Gastroesophageal sphincter (tissue), 4 donors: ENCODE results near the gene SNX33. TPM values are rescaled to one million over a fixed set of nuclear protein-coding genes. Genes with fewer than 3 reads are reported as not detected.
"Not testable (repeated sequence)": the region's sequence is repeated elsewhere in the genome, so short reads cannot be mapped to it uniquely, and the experiment has no call there.

Experiments used
- ATAC-seq: fragments of 150-250 bp; one replicate; pipeline ENCODE4 v1.9.1; 2016; ENCODE audit warnings: mild to moderate bottlenecking, moderate library complexity
- H3K27ac ChIP-seq, 4 donors: fragments of 200-600 bp; sonication (generic) in 3 of 4; 1 replicate in 3 of 4; 2 replicates in 1 of 4; pipeline ENCODE4 v1.5.1; 2016 to 2019
- H3K27me3 ChIP-seq: fragments of 200-600 bp; sonication (generic); one replicate; pipeline ENCODE4 v1.5.1; 2019
- H3K36me3 ChIP-seq, 2 donors: fragments of 200-600 bp; sonication (generic); one replicate each; pipeline ENCODE4 v1.5.1; 2019; ENCODE audit warnings: control low read depth in 1 of 2
- H3K4me1 ChIP-seq, 3 donors: fragments of 200-600 bp; sonication (generic); 1 replicate in 2 of 3; 2 replicates in 1 of 3; pipeline ENCODE4 v1.5.1; 2016 to 2019; ENCODE audit warnings: control low read depth in 2 of 3
- H3K4me3 ChIP-seq, 2 donors: fragments of 200-600 bp; sonication (generic); one replicate each; pipeline ENCODE4 v1.5.1; 2019; ENCODE audit warnings: mild to moderate bottlenecking in 1 of 2, moderate library complexity in 1 of 2
- H3K9me3 ChIP-seq, 3 donors: fragments of 200-600 bp; sonication (generic); one replicate each; pipeline ENCODE4 v1.5.1; 2017 to 2019; ENCODE audit warnings: control low read depth in 2 of 3
- EP300 ChIP-seq: sonication (generic); formaldehyde crosslinking; IDR thresholded peaks from one replicate; pipeline ENCODE4 v1.6.1; 2017; ENCODE audit warnings: antibody characterized with exemption, mild to moderate bottlenecking
- POLR2A ChIP-seq, 2 donors: fragments of 450-650 bp; IDR thresholded peaks; one replicate each; pipeline ENCODE4 v1.6.1; 2017; ENCODE audit warnings: antibody characterized with exemption in 2 of 2, mild to moderate bottlenecking in 2 of 2, moderate library complexity in 1 of 2
- POLR2AphosphoS5 ChIP-seq: sonication (generic); formaldehyde crosslinking; IDR thresholded peaks from one replicate; pipeline ENCODE4 v1.6.1; 2017; ENCODE audit warnings: antibody characterized with exemption
- WGBS, 2 donors: methylation state at CpG; one replicate each; pipeline ENCODE4 v1.1.5; 2018; ENCODE audit warnings: low coverage in 1 of 2; 5-methylcytosine and 5-hydroxymethylcytosine counted together
- total RNA-seq, 4 donors: library from RNA; depleted of rRNA; stranded (reverse); fragments of >200 nt; gene quantifications; one replicate each; pipeline ENCODE4 v1.1.0, GENCODE V29; 2016
- TF ChIP-seq, protein P1 (sequence below), 4 experiments: fragments of 200-600 bp in 2 of 4; fragments of 450-650 bp in 2 of 4; sonication (generic) in 1 of 4; IDR thresholded peaks; one replicate each; pipeline ENCODE4 v1.5.1; 2017 to 2019; ENCODE audit warnings: antibody characterized with exemption in 4 of 4, mild to moderate bottlenecking in 2 of 4, moderate library complexity in 2 of 4

SNX33 gene
- total RNA-seq, 4 donors from 2014 or later, result 32.8 to 51.5 (median 41.2) TPM

DNA sequence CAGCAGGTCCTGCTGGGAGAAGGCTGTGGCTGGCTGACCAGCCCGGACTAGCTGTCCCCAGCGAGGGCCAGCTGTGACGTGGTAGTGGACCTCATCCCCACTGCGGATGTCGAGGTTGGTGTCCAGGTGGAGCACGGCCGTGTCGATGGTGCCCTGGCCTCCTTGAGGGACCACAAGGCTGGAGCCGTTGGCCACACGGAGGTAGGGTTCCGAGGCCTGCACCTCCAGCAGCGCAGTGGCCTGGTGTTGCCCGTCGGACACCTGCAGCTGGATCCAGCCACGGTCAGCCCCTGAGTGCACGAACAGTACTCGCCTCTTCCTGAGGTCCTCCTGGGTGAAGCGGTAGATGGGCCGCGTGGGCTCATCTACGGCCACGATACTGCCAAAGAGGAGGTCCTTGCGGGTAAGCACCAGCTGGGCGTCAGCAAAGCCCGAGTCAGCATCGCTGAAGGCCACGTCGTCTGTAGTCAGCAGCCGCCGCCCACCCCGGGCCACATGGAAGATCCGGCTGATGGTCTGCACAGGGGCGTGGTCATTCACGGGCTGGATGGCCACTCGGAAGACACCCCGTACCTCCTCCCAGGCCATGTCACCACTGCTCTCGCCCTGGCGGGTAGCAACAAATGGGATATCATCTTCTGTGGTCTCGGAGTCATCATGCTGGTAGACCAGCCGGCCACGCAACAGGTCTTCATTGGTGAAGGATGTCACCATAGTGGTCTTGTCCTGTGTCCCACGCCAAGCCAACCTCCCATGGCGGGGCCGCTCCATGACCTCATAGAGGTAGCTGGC, 40.0 kb downstream of the SNX33 start:
- Histone ChIP-seq H3K4me3 (no peak overlapping the region), H3K9me3 (no peaks in the 10 kb centered on the region), H3K4me1 (peaks cover 0 to 48% (median 10%) of the 10 kb centered on the region in 3 donors), H3K36me3 (peaks cover 0 to 86% of the 10 kb centered on the region in 2 donors), H3K27me3 (no peaks in the 10 kb centered on the region), H3K27ac (peak overlapping the region in 3 of 4 donors; percentile 42 to 66 (median 60))
- TF ChIP-seq POLR2A (IDR thresholded peaks at IDR 0.05), result no peak
- no peak for TF ChIP-seq POLR2AphosphoS5
- TF ChIP-seq EP300, result no peak
- TF ChIP-seq, protein P1, sequence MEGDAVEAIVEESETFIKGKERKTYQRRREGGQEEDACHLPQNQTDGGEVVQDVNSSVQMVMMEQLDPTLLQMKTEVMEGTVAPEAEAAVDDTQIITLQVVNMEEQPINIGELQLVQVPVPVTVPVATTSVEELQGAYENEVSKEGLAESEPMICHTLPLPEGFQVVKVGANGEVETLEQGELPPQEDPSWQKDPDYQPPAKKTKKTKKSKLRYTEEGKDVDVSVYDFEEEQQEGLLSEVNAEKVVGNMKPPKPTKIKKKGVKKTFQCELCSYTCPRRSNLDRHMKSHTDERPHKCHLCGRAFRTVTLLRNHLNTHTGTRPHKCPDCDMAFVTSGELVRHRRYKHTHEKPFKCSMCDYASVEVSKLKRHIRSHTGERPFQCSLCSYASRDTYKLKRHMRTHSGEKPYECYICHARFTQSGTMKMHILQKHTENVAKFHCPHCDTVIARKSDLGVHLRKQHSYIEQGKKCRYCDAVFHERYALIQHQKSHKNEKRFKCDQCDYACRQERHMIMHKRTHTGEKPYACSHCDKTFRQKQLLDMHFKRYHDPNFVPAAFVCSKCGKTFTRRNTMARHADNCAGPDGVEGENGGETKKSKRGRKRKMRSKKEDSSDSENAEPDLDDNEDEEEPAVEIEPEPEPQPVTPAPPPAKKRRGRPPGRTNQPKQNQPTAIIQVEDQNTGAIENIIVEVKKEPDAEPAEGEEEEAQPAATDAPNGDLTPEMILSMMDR (IDR thresholded peaks at IDR 0.05), result no peak
- ATAC-seq, result no peak
- no CpG with 5 or more reads among the region's 44 CpGs for WGBS, 2 donors

DNA sequence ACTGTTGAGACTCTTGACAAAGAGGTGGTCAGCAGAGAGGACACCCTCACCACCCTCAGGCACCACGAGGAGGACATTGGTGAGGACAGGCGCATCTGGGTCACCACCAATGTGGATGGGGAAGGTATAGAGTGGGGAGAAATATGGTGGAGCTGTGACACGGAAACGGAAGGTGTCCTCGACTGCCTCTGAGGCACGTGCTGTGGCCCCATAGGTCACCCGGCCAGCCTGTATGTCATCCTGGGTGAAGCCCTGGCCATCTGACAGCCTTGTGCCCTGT, 40.5 kb downstream of the SNX33 start:
- H3K4me1 ChIP-seq, result peaks cover 0 to 49% (median 10%) of the 10 kb centered on the region in 3 donors
- H3K27me3 ChIP-seq, result no peaks in the 10 kb centered on the region
- H3K36me3 ChIP-seq, result peaks cover 0 to 82% of the 10 kb centered on the region in 2 donors
- WGBS, 2 donors, result 94% methylated on average over 3 of the region's 7 CpGs; no CpG with 5 or more reads in 1 of the 2 donors
- no peak overlapping the region for H3K4me3 ChIP-seq
- no peak for ATAC-seq
- H3K27ac ChIP-seq, result peak overlapping the region in 2 of 4 donors; percentile 31 to 66
- no peaks in the 10 kb centered on the region for H3K9me3 ChIP-seq
- TF ChIP-seq EP300 (no peak), POLR2AphosphoS5 (no peak), POLR2A (IDR thresholded peaks at IDR 0.05) (no peak)

DNA sequence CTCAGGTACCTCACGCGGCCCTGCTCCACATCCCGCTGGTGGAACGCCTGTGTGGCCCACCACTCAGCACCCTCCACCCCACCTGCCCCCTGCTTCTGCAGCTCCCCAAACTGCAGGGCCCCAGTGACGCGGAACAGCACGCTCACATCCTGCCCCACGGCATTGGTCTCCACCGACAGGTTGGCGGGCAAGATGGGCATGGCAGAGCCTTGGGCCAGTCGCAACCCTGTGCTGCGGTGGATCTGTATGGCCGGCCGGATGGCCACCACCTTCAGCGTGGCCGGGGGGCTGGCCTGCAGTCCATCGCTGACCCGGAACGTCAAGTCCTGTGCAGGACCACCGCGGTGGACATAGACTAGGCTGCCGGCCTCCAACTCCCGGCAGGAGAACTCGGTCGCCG, 41.1 kb downstream of the SNX33 start:
- no peaks in the 10 kb centered on the region for H3K27me3 ChIP-seq
- peaks cover 0 to 81% of the 10 kb centered on the region in 2 donors for H3K36me3 ChIP-seq
- no CpG with 5 or more reads among the region's 26 CpGs for WGBS, 2 donors
- H3K27ac ChIP-seq, result peak overlapping the region in 2 of 4 donors; percentile 31 to 95
- no peaks in the 10 kb centered on the region for H3K9me3 ChIP-seq
- H3K4me3 ChIP-seq, result no peak overlapping the region
- peaks cover 3 to 49% (median 11%) of the 10 kb centered on the region in 3 donors for H3K4me1 ChIP-seq
- TF ChIP-seq POLR2AphosphoS5, result no peak
- no peak for TF ChIP-seq EP300
- TF ChIP-seq POLR2A (IDR thresholded peaks at IDR 0.05), result no peak
- TF ChIP-seq, protein P1 (IDR thresholded peaks at IDR 0.05), result no peak
- ATAC-seq, result no peak

DNA sequence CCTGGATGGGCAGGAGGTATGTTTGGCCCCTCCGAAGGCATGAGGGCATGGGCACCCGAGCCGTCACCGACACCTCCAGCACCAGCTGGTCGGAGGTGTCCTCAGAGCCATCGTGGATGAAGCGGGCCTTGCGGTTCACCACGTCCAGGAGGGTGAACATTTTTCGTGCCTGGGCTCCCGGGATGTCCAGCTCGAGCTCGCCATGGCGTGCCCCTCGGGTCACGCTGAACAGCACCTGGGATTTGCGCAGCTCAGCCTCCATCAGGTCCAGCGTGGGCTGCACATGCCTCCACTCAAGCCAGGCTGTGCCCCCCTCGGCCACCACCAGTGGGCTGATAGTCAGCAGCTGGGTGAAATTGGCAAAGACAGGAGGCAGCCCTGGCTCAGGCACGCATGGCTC, 41.7 kb downstream of the SNX33 start:
- not testable (repeated sequence) for ATAC-seq, H3K4me3 ChIP-seq, H3K9me3 ChIP-seq, H3K27me3 ChIP-seq
- Histone ChIP-seq H3K4me1 (peaks cover 3 to 49% (median 14%) of the 10 kb centered on the region in 3 donors), H3K36me3 (peaks cover 0 to 75% of the 10 kb centered on the region in 2 donors), H3K27ac (peak overlapping the region in 1 of 4 donors; percentile 95)
- WGBS, 2 donors, result 60% methylated on average over 5 of the region's 20 CpGs; no CpG with 5 or more reads in 1 of the 2 donors

DNA sequence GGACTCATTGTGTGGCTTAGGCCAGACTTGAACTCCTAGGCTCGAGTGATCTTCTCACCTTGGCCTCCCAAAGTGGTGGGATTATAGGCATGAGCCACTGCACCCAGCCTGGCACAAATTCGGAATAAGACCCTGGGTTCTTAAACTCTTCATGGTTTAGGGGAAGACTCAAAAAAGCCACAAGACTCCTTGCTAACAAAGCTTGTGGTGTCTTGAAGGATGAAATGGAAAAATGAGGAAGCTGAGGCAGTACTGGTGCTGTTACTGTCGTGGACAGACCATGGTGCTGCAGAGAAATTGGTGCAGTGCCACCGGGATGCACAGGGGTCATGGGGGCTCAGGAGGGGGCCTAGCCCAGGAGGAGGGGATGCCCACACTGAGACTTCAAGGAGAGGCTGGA, 44.6 kb downstream of the SNX33 start:
- H3K27me3 ChIP-seq, H3K4me3 ChIP-seq, H3K9me3 ChIP-seq, ATAC-seq: not testable (repeated sequence)
- Histone ChIP-seq H3K4me1 (peaks cover 12 to 58% (median 39%) of the 10 kb centered on the region in 3 donors), H3K36me3 (peaks cover 0 to 55% of the 10 kb centered on the region in 2 donors), H3K27ac (peak overlapping the region in 3 of 4 donors; percentile 20 to 95 (median 35))
- WGBS, 2 donors, result 19 to 38% methylated on average over 1 to 2 of the region's 4 CpGs

DNA sequence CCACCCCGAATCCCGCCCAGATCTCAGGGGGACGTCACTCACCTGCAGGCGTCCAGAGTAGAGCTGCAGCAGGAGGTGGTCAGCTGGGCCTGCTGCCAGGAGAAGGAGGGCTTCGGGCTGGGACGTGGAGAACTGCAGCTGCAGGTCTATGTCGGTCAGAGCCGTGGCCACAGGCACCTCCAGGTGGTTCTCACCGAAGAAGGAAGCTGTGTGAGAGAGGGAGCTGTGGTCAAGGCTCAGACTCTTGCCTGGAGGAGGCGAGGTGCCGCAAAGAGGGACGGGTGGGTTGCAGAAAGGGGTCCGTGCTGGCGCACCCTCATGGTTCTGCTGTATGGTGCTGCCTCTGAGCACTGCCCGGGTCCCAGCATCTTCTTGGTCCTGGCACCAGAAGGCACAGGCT, 45.3 kb downstream of the SNX33 start:
- H3K9me3 ChIP-seq, H3K27me3 ChIP-seq, H3K4me3 ChIP-seq, ATAC-seq: not testable (repeated sequence)
- Histone ChIP-seq H3K27ac (peak overlapping the region in 3 of 4 donors; percentile 94 to 98 (median 95)), H3K4me1 (peaks cover 12 to 59% (median 46%) of the 10 kb centered on the region in 3 donors), H3K36me3 (peaks cover 0 to 48% of the 10 kb centered on the region in 2 donors)
- WGBS, 2 donors, result no CpG with 5 or more reads among the region's 15 CpGs
